ENCODE measurements around the gene SLC6A8. TPM values are rescaled to one million over a fixed set of nuclear protein-coding genes. Genes with fewer than 3 reads are reported as not detected.

Gene SLC6A8
- total RNA-seq, 2 experiments from 2014 or later: not detected

- H3K4me1 ChIP-seq (ENCODE audit: insufficient read depth, low read length, poor library complexity, severe bottlenecking): no peaks in the 10 kb centered on the region
- no peaks in the 10 kb centered on the region for H3K36me3 ChIP-seq (ENCODE audit: insufficient read depth, low read length)
- no peaks in the 10 kb centered on the region for H3K9me2 ChIP-seq (ENCODE audit: insufficient read depth, low read length)
- H3K27ac ChIP-seq (ENCODE audit: low read depth, low read length, poor library complexity, severe bottlenecking): no peak overlapping the region
- no peaks in the 10 kb centered on the region for H3K79me2 ChIP-seq (ENCODE audit: insufficient read depth, low read depth, low read length)
- no peak overlapping the region for H2AFZ ChIP-seq (ENCODE audit: low read length)
- H3K4me2 ChIP-seq (ENCODE audit: low read length): no peak overlapping the region
- intact Hi-C loops (cut with micrococcal nuclease; ENCODE audit: unreplicated experiment): no loop called here
- no peaks in the 10 kb centered on the region for H3K9me3 ChIP-seq (ENCODE audit: low read length)
- H4K20me1 ChIP-seq (ENCODE audit: insufficient read depth, low read length): no peaks in the 10 kb centered on the region
- BruUV-seq (replicated peaks): no TSS peak
- no peak for DNase-seq (ENCODE audit: low spot score)
- CTCF ChIA-PET (ENCODE audit: unreplicated experiment): interaction anchor here (0.6 kb wide), 1 partner anchor 649 kb away, joined by 12 read pairs; no protein-coding TSS in a partner anchor
- no peak for TF ChIP-seq EZH2phosphoT487 (IDR thresholded peaks at IDR 0.05; ENCODE audit: borderline replicate concordance, low read depth, low read length)
- POLR2A ChIA-PET: no interaction called here
- H3K4me3 ChIP-seq (ENCODE audit: low read depth, low read length, poor library complexity, severe bottlenecking): no peak overlapping the region
Measured at GRCh38 chrX:153657161-153657560, 30.6 kb upstream of the SLC6A8 start.

- H3K36me3 ChIP-seq (ENCODE audit: insufficient read depth, low read length): no peaks in the 10 kb centered on the region
- ChIA-PET POLR2A (no interaction called here), CTCF (ENCODE audit: unreplicated experiment) (no interaction called here)
- no peaks in the 10 kb centered on the region for H3K9me2 ChIP-seq (ENCODE audit: insufficient read depth, low read length)
- H3K4me3 ChIP-seq (ENCODE audit: low read depth, low read length, poor library complexity, severe bottlenecking): no peak overlapping the region
- BruUV-seq (replicated peaks): no TSS peak
- no peak overlapping the region for H3K27ac ChIP-seq (ENCODE audit: low read depth, low read length, poor library complexity, severe bottlenecking)
- H3K79me2 ChIP-seq (ENCODE audit: insufficient read depth, low read depth, low read length): no peaks in the 10 kb centered on the region
- no peak overlapping the region for H2AFZ ChIP-seq (ENCODE audit: low read length)
- no peak for TF ChIP-seq CTCF (conservative IDR thresholded peaks at IDR 0.05; ENCODE audit: low read length)
- TF ChIP-seq EZH2phosphoT487 (IDR thresholded peaks at IDR 0.05; ENCODE audit: borderline replicate concordance, low read depth, low read length): no peak
- H3K4me1 ChIP-seq (ENCODE audit: insufficient read depth, low read length, poor library complexity, severe bottlenecking): no peaks in the 10 kb centered on the region
- H4K20me1 ChIP-seq (ENCODE audit: insufficient read depth, low read length): no peaks in the 10 kb centered on the region
- H3K4me2 ChIP-seq (ENCODE audit: low read length): no peak overlapping the region
- H3K9me3 ChIP-seq (ENCODE audit: low read length): no peaks in the 10 kb centered on the region
- intact Hi-C loops (cut with micrococcal nuclease; ENCODE audit: unreplicated experiment): no loop called here
- DNase-seq (ENCODE audit: low spot score): no peak
Measured at GRCh38 chrX:153659268-153659667, 28.5 kb upstream of the SLC6A8 start.

- Histone ChIP-seq H3K9me2 (ENCODE audit: insufficient read depth, low read length) (no peaks in the 10 kb centered on the region), H3K4me2 (ENCODE audit: low read length) (no peak overlapping the region), H3K4me3 (ENCODE audit: low read depth, low read length, poor library complexity, severe bottlenecking) (no peak overlapping the region), H3K4me1 (ENCODE audit: insufficient read depth, low read length, poor library complexity, severe bottlenecking) (no peaks in the 10 kb centered on the region), H4K20me1 (ENCODE audit: insufficient read depth, low read length) (no peaks in the 10 kb centered on the region), H3K36me3 (ENCODE audit: insufficient read depth, low read length) (no peaks in the 10 kb centered on the region), H3K9me3 (ENCODE audit: low read length) (no peaks in the 10 kb centered on the region), H3K27ac (ENCODE audit: low read depth, low read length, poor library complexity, severe bottlenecking) (no peak overlapping the region), H3K79me2 (ENCODE audit: insufficient read depth, low read depth, low read length) (no peaks in the 10 kb centered on the region), H2AFZ (ENCODE audit: low read length) (no peak overlapping the region)
- ChIA-PET CTCF (ENCODE audit: unreplicated experiment) (no interaction called here), POLR2A (no interaction called here)
- peak; percentile 31 for DNase-seq (ENCODE audit: low spot score)
- intact Hi-C loops (cut with micrococcal nuclease; ENCODE audit: unreplicated experiment): no loop called here
- TF ChIP-seq EZH2phosphoT487 (IDR thresholded peaks at IDR 0.05; ENCODE audit: borderline replicate concordance, low read depth, low read length): no peak
- peak; percentile 69 for TF ChIP-seq CTCF (conservative IDR thresholded peaks at IDR 0.05; ENCODE audit: low read length)
- BruUV-seq (replicated peaks): no TSS peak
Measured at GRCh38 chrX:153662266-153662665, 25.5 kb upstream of the SLC6A8 start.
